Measurements from ENCODE around the gene C1orf21. TPM values are rescaled to one million over a fixed set of nuclear protein-coding genes. Genes with fewer than 3 reads are reported as not detected.

Gene C1orf21
- total and polyA plus RNA-seq, 2 donors (not counting 1 experiment from before 2014, with no cell fraction given) = under 0.01 to 0.32 TPM

GRCh38 chr1:184447651-184448185 lies 60.9 kb downstream of the C1orf21 start:
- intact Hi-C loops (cut with micrococcal nuclease) = no loop called here
- Histone ChIP-seq H3K36me3 (replicated peaks in 1 of 2; ENCODE audit: control extremely low read depth in 1 of 2, control insufficient read depth in 1 of 2, extremely low read depth in 1 of 2, insufficient read depth in 2 of 2, low read length in 1 of 2) (no peaks in the 10 kb centered on the region), H2AFZ (ENCODE audit: insufficient read depth, low read depth, low read length, poor library complexity, severe bottlenecking) (no peak overlapping the region), H3K4me2 (replicated peaks; ENCODE audit: low read depth, low read length, poor library complexity, severe bottlenecking) (no peak overlapping the region), H4K20me1 (ENCODE audit: control insufficient read depth, insufficient read depth, low read length, poor library complexity, severe bottlenecking) (no peaks in the 10 kb centered on the region), H3K4me3 (ENCODE audit: control extremely low read depth in 1 of 5, extremely low read depth in 1 of 5, insufficient read depth in 1 of 5, low read depth in 2 of 5, low read length in 4 of 5) (no peak overlapping the region), H3K27ac (ENCODE audit: low read length in 2 of 2) (no peak overlapping the region), H3K79me2 (ENCODE audit: control insufficient read depth, insufficient read depth, low read length) (no peaks in the 10 kb centered on the region), H3K9me3 (ENCODE audit: control extremely low read depth in 1 of 3, control insufficient read depth in 2 of 3, insufficient read depth in 1 of 3, low read length in 2 of 3) (no peaks in the 10 kb centered on the region), H3K4me1 (ENCODE audit: control insufficient read depth in 2 of 2, insufficient read depth in 2 of 2, low read length in 2 of 2) (no peaks in the 10 kb centered on the region), H3K9ac (ENCODE audit: low read length) (no peak overlapping the region), H3K27me3 (replicated peaks in 1 of 4; ENCODE audit: control extremely low read depth in 1 of 4, control insufficient read depth in 3 of 4, insufficient read depth in 4 of 4, low read length in 3 of 4) (no peaks in the 10 kb centered on the region)
- ChIA-PET POLR2A (no interaction called here), CTCF (no interaction called here)
- ATAC-seq (ENCODE audit: low read depth) (no peak), DNase-seq (no peak)
- H3K9me3 Mint-ChIP-seq (ENCODE audit: insufficient read depth) = no peaks in the 10 kb centered on the region
- TF ChIP-seq CTCF (IDR thresholded peaks at IDR 0.05) (no peak), EZH2 (IDR thresholded peaks at IDR 0.05; ENCODE audit: borderline replicate concordance, insufficient read depth, low read depth, low read length, poor library complexity, severe bottlenecking) (no peak)
- H3K27ac Mint-ChIP-seq = no peak overlapping the region
- H3K4me1 Mint-ChIP-seq = no peaks in the 10 kb centered on the region
- 98% methylated on average over 5 of the region's 6 CpGs for WGBS (ENCODE audit: insufficient coverage)
- H3K27me3 Mint-ChIP-seq = no peaks in the 10 kb centered on the region
- H3K4me3 Mint-ChIP-seq = no peak overlapping the region

GRCh38 chr1:184449916-184450315 lies 63.1 kb downstream of the C1orf21 start:
- no peak for TF ChIP-seq EZH2 (IDR thresholded peaks at IDR 0.05; ENCODE audit: borderline replicate concordance, insufficient read depth, low read depth, low read length, poor library complexity, severe bottlenecking)
- TF ChIP-seq CTCF (IDR thresholded peaks at IDR 0.05) = no peak
- no peak for ATAC-seq (ENCODE audit: low read depth)

More at GRCh38 chr1:184449916-184450315, 63.1 kb downstream of the C1orf21 start:
- Histone ChIP-seq H3K36me3 (replicated peaks in 1 of 2; ENCODE audit: control extremely low read depth in 1 of 2, control insufficient read depth in 1 of 2, extremely low read depth in 1 of 2, insufficient read depth in 2 of 2, low read length in 1 of 2) (no peaks in the 10 kb centered on the region), H2AFZ (ENCODE audit: insufficient read depth, low read depth, low read length, poor library complexity, severe bottlenecking) (no peak overlapping the region), H4K20me1 (ENCODE audit: control insufficient read depth, insufficient read depth, low read length, poor library complexity, severe bottlenecking) (no peaks in the 10 kb centered on the region), H3K4me1 (ENCODE audit: control insufficient read depth in 2 of 2, insufficient read depth in 2 of 2, low read length in 2 of 2) (no peaks in the 10 kb centered on the region), H3K9ac (ENCODE audit: low read length) (no peak overlapping the region), H3K27ac (ENCODE audit: low read length in 2 of 2) (no peak overlapping the region), H3K4me2 (replicated peaks; ENCODE audit: low read depth, low read length, poor library complexity, severe bottlenecking) (no peak overlapping the region), H3K4me3 (ENCODE audit: control extremely low read depth in 1 of 5, extremely low read depth in 1 of 5, insufficient read depth in 1 of 5, low read depth in 2 of 5, low read length in 4 of 5) (no peak overlapping the region), H3K79me2 (ENCODE audit: control insufficient read depth, insufficient read depth, low read length) (no peaks in the 10 kb centered on the region), H3K9me3 (ENCODE audit: control extremely low read depth in 1 of 3, control insufficient read depth in 2 of 3, insufficient read depth in 1 of 3, low read length in 2 of 3) (no peaks in the 10 kb centered on the region), H3K27me3 (replicated peaks in 1 of 4; ENCODE audit: control extremely low read depth in 1 of 4, control insufficient read depth in 3 of 4, insufficient read depth in 4 of 4, low read length in 3 of 4) (no peaks in the 10 kb centered on the region)
- no peak for DNase-seq
- ChIA-PET CTCF (no interaction called here), POLR2A (no interaction called here)
- no peak overlapping the region for H3K4me3 Mint-ChIP-seq
- intact Hi-C loops (cut with micrococcal nuclease) = no loop called here
- 92% methylated on average over 4 of the region's 4 CpGs for WGBS (ENCODE audit: insufficient coverage)
- no peak overlapping the region for H3K27ac Mint-ChIP-seq
- no peaks in the 10 kb centered on the region for H3K4me1 Mint-ChIP-seq
- H3K9me3 Mint-ChIP-seq (ENCODE audit: insufficient read depth) = no peaks in the 10 kb centered on the region
- no peaks in the 10 kb centered on the region for H3K27me3 Mint-ChIP-seq
